Brain microvascular endothelial cell (primary cell): Measurements from ENCODE around the gene STAC3.

Experiments
- DNase-seq: peaks from one replicate; pipeline ENCODE4 v3.0.0-alpha.2; 2020
- H3K27ac ChIP-seq: fragments of 250-450 bp; sonication (Bioruptor Pico); 2 replicates; pipeline ENCODE4 v1.5.1; 2020; ENCODE audit warnings: mild to moderate bottlenecking, moderate library complexity
- H3K27me3 ChIP-seq: fragments of 250-450 bp; sonication (Bioruptor Pico); replicated peaks from 2 replicates; pipeline ENCODE4 v1.5.1; 2020; ENCODE audit warnings: mild to moderate bottlenecking
- H3K36me3 ChIP-seq: fragments of 250-450 bp; sonication (Bioruptor Pico); replicated peaks from 2 replicates; pipeline ENCODE4 v1.5.1; 2020; ENCODE audit warnings: mild to moderate bottlenecking
- H3K4me3 ChIP-seq: 2 replicates; pipeline ENCODE4 v1.5.1; 2011; ENCODE audit warnings: low read depth, mild to moderate bottlenecking, control low read depth, low read length, moderate library complexity
- in situ Hi-C: cut with HindIII; loops from 2 replicates; pipeline ENCODE4 v1.10.0; 2017; ENCODE audit warnings: low sequenced_read_pairs, low pct_ligation_motif_present
- TF ChIP-seq, protein P1 (sequence below): IDR thresholded peaks from 2 replicates; pipeline ENCODE4 v1.5.1; 2011; ENCODE audit warnings: low read depth, mild to moderate bottlenecking, moderate library complexity, low read length, control low read depth, inconsistent platforms; ENCODE audit errors: missing control alignments

STAC3 gene

GRCh38 chr12:57222286-57223190, 28.4 kb downstream of the STAC3 start:
- no peak for DNase-seq
- in situ Hi-C loops: no loop called here
- Histone ChIP-seq H3K27ac (no peak overlapping the region), H3K4me3 (no peak overlapping the region), H3K27me3 (peaks cover 27% of the 10 kb centered on the region), H3K36me3 (no peaks in the 10 kb centered on the region)
- TF ChIP-seq, protein P1, sequence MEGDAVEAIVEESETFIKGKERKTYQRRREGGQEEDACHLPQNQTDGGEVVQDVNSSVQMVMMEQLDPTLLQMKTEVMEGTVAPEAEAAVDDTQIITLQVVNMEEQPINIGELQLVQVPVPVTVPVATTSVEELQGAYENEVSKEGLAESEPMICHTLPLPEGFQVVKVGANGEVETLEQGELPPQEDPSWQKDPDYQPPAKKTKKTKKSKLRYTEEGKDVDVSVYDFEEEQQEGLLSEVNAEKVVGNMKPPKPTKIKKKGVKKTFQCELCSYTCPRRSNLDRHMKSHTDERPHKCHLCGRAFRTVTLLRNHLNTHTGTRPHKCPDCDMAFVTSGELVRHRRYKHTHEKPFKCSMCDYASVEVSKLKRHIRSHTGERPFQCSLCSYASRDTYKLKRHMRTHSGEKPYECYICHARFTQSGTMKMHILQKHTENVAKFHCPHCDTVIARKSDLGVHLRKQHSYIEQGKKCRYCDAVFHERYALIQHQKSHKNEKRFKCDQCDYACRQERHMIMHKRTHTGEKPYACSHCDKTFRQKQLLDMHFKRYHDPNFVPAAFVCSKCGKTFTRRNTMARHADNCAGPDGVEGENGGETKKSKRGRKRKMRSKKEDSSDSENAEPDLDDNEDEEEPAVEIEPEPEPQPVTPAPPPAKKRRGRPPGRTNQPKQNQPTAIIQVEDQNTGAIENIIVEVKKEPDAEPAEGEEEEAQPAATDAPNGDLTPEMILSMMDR: no peak

DNA sequence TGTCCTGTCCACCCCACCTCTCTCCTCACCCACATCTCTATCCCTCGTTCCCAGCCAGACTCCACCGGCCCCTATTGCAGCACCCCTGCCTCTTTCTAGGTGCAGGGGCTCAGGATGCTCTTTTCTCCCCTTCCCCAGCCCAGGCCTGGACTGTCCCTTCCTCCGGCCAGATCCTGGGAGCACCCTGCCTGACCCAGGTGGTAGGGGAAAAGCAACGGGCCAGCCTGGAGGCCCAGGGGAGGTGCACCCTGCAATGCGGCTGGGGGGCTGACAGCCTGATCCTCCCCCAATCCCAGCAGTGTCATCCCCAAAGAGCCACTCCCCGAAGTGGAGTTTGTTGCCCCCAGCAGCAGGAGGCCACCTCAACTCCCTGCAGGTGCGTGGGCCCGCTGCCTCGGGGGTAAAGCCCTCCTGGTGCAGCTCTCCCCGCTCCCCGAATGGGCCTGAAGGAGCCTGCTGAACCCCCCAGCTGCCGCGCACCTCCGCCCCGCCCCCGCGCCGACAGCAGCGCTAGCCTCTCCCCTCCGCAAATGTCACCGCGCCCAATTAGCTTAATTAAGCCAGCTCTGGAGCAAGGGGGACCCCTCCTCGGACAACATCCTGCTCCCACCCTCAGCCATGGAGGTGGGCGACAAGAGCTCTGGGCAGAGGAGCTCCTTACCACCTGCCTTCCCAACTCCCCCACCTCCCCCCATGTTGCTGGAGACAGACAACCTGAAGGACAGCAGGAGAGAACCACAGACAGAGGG, 29.6 kb downstream of the STAC3 start:
- H3K27me3 ChIP-seq: peaks cover 35% of the 10 kb centered on the region

GRCh38 chr12:57220770-57221168, 30.2 kb downstream of the STAC3 start:
- Histone ChIP-seq H3K36me3 (no peaks in the 10 kb centered on the region), H3K27ac (no peak overlapping the region), H3K4me3 (no peak overlapping the region), H3K27me3 (peaks cover 41% of the 10 kb centered on the region)
- TF ChIP-seq, protein P1: no peak
- no peak for DNase-seq
- in situ Hi-C loops: no loop called here

More for the DNA sequence above, 29.6 kb downstream of the STAC3 start:
- H3K27ac ChIP-seq: no peak overlapping the region
- H3K4me3 ChIP-seq: no peak overlapping the region
- TF ChIP-seq, protein P1: no peak
- no peaks in the 10 kb centered on the region for H3K36me3 ChIP-seq
- in situ Hi-C loops: no loop called here
- no peak for DNase-seq

DNA sequence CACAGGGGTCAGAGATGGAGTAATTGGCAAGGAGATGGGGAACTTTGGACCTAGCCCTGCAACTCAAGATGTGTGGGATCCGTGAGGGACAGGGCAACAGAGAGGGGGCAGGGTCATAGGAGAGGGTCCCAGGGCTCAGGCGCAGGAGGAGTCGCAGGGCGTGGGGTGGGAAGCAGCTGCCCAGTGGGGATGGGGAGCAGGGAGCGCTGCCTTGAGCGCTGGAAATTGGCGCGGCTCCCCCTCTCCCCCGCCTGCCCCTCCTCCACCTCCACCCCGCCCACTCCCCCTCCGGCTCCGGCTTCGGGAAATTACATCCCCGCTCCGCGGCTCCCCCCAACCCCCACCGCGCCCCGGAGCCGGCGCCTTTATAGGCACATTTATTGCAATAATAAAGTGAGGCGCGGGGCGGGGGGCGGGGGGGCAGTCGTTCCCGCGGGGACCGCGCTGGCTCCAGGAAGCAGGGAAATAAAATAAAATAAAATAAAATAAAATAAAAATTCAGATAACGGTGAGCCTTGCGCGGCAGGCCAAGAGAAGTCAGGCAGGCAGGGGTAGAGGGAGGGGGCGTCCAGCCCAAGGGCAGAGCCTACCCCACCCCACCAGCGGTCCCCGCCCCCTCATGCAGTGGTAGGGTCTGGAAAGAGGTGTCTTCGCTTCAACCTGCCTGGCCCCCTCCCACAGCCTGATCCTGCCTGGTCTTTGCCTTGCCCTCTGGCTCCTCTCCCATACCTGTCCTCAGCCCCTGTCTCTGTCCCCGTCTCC, 30.8 kb downstream of the STAC3 start:
- Histone ChIP-seq H3K27me3 (peaks cover 47% of the 10 kb centered on the region), H3K36me3 (no peaks in the 10 kb centered on the region), H3K4me3 (no peak overlapping the region), H3K27ac (no peak overlapping the region)
- no peak for DNase-seq
- in situ Hi-C loops: no loop called here
- TF ChIP-seq, protein P1: no peak

DNA sequence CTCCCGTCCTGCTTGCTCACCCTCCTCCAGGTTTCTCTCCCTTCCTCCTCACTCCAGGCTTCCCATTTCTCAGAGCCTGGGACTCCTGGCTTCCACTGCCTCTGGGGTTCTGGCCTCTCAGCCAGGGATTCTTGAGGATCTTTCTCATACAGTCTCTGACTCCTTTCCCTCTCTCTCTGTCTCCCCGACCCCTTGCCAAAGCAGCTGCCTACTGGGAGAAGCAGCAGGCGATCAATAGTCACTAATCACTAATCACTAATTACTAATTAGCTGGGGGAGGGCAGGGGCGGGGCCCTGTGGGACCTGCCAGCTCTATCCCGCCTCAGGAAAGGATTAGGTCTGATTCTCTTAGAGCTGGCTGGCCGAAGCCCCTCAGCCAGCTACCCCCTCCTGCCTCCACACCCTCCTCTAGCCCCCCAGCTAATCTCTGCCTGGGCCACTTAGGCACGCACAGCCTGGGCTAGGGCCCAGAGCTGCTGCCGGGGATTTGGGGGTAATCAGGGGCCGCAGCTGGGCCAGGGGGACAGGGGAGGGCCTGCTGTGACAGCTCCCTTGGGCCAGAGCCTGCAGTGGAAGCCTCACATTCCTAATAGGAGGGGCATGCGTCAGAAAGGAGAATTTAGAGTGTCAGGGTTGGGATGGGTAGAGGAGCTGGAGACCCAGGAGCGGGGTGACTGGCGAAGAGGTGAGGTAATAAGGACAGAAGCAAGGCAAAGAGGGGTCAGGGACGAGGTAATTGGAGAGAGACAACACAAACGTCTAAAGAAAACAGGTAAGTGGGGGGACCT, 31.6 kb downstream of the STAC3 start:
- H3K27me3 ChIP-seq: peaks cover 51% of the 10 kb centered on the region
- TF ChIP-seq, protein P1: no peak

More for the DNA sequence above, 31.6 kb downstream of the STAC3 start:
- DNase-seq: no peak
- no peak overlapping the region for H3K27ac ChIP-seq
- no peaks in the 10 kb centered on the region for H3K36me3 ChIP-seq
- no peak overlapping the region for H3K4me3 ChIP-seq
- in situ Hi-C loops: no loop called here
